H1 (cell line): ENCODE data around the gene CD84.
"Not testable (repeated sequence)": the region's sequence is repeated elsewhere in the genome, so short reads cannot be mapped to it uniquely, and the experiment has no call there.

Experiments
- CTCF ChIP-seq, 3 experiments: IDR thresholded peaks; 1 replicate in 2 of 3; 2 replicates in 1 of 3; pipeline versions ENCODE4 v1.5.1 to v1.6.1; 2011; ENCODE audit warnings: low read length in 3 of 3, mild to moderate bottlenecking in 3 of 3, inconsistent platforms in 2 of 3, low read depth in 1 of 3, moderate library complexity in 1 of 3; ENCODE audit not compliant: insufficient read depth in 1 of 3; ENCODE audit errors: control extremely low read depth in 1 of 3
- EP300 ChIP-seq, 2 experiments: IDR thresholded peaks; 1 replicate in 1 of 2; 2 replicates in 1 of 2; pipeline ENCODE4 v1.6.1; 2011 to 2012; ENCODE audit warnings: low read depth in 2 of 2, low read length in 2 of 2, mild to moderate bottlenecking in 2 of 2, borderline replicate concordance in 1 of 2, inconsistent platforms in 1 of 2, moderate library complexity in 1 of 2
- GABPA ChIP-seq: IDR thresholded peaks from 2 replicates; pipeline ENCODE4 v1.6.1; 2011; ENCODE audit warnings: mild to moderate bottlenecking, low read length, moderate library complexity, borderline replicate concordance; ENCODE audit not compliant: insufficient read depth
- POLR2AphosphoS5 ChIP-seq: IDR thresholded peaks from 2 replicates; pipeline ENCODE4 v1.6.1; 2011; ENCODE audit warnings: low read depth, low read length
- YY1 ChIP-seq: IDR thresholded peaks from 2 replicates; pipeline ENCODE4 v1.6.1; 2011; ENCODE audit warnings: low read depth, mild to moderate bottlenecking, low read length

GRCh38 chr1:160529401-160529952, 49.8 kb downstream of the CD84 start:
- not testable (repeated sequence) for TF ChIP-seq GABPA; POLR2AphosphoS5; EP300 (IDR thresholded peaks at IDR 0.05; ENCODE audit: borderline replicate concordance in 1 of 2, low read depth in 2 of 2, low read length in 2 of 2); YY1; CTCF (IDR thresholded peaks at IDR 0.05; ENCODE audit: control extremely low read depth in 1 of 3, insufficient read depth in 1 of 3, low read depth in 1 of 3, low read length in 3 of 3)
